Metanephros (tissue), 1 donor: Measurements from ENCODE around the gene OR10A2. TPM values are rescaled to one million over a fixed set of nuclear protein-coding genes. Genes with fewer than 3 reads are reported as not detected.

Source experiments
- total RNA-seq: library from RNA; depleted of rRNA; stranded (reverse); fragments of >200 nt; gene quantifications from one replicate; pipeline ENCODE4 v1.2.3, GENCODE V29; 2014

OR10A2 gene
- total RNA-seq: not detected

DNA sequence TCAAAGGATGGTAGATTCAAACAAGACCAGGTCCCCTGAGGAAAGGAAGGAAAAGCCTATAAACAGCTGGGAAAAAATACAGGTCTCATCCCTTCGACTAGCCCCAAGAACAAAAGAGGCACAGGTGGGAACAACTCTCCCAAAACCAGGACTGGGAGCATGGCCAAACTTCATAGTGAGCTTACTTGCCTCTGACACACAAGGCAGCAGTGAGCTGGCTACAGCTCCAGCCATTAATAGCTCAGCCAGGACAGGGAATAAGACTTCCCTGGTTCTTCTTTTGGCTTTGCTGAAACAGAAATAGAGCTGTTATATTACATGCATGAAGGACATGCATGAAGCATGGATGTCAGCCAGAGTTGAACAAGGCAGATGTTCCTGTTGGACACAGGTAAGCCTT lies at the start of gene OR10A2:
Gene OR10A2 (plus strand): TSS at position 97 of the 400 bp plus-strand sequence. CDS start 6,698 bp downstream, outside the sequence.

GRCh38 chr11:6845383-6845782 lies 17.5 kb upstream of the OR10A2 start, which contains the start of gene OR10A5:
Gene OR10A5, plus strand, starts transcription at chr11:6845683. Its CDS starts 0 bp downstream, at chr11:6845683.

GRCh38 chr11:6876325-6876724 lies 13.5 kb downstream of the OR10A2 start, which contains the start of gene OR10A4:
Gene OR10A4, plus strand, starts transcription at chr11:6876625. Its CDS starts 23 bp downstream, at chr11:6876648.

DNA sequence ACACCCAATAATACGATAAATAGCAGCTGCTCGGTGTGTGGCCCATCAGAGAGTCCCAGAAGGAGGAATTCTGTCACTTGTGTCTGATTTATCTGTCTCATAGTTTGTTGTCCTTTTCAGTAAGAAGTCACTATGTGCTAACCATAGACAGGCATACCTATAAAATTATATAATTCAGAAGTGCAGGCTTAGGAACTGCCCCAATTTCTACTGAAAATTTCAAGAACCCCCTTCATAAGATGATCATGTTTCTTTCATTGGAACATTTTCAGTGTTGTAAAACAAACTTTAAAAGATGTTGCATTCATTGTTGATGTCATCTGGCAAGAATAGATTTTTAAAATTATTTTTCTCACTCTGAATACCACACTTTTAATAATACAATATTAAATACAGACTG lies 29.5 kb downstream of the OR10A2 start, which contains the start of gene OR2D2:
Gene OR2D2 (minus strand): TSS at position 101 of the 400 bp plus-strand sequence. CDS start 0 bp downstream, at position 101.

DNA sequence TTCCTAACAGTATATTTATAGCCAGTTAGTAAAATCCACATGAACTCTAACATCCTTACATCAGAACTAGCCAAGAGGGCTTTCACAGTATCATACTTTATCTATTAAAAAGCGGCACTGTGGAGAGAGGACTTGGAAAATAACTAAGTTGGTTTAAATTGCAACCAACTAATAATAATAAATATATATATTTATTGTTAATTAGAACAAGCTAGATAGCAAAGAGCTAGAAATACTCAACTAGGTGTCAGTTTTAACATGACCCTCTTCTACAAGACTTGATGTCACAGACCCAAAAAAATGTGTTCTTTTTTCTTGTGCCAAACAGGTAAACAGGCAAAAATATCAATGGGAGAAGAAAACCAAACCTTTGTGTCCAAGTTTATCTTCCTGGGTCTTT lies 57.8 kb downstream of the OR10A2 start, which contains the start of gene OR2D3:
Gene OR2D3 (plus strand): TSS at position 301 of the 400 bp plus-strand sequence. CDS start 0 bp downstream, at position 301.

Other genes with a start within 250 kb of the OR10A2 start
- gene TPP1, start 243.6 kb upstream of the OR10A2 start, total RNA-seq: 113 TPM
- 73.7 TPM for gene DCHS1, start 207.2 kb upstream of the OR10A2 start, total RNA-seq
- gene MRPL17, start 179.7 kb upstream of the OR10A2 start, total RNA-seq: 40.5 TPM
- gene OR2AG2, start 91.1 kb upstream of the OR10A2 start, total RNA-seq: 0.18 TPM
- not detected for gene OR2AG1, start 80.0 kb upstream of the OR10A2 start, total RNA-seq
- 0.41 TPM for gene OR6A2, start 63.4 kb upstream of the OR10A2 start, total RNA-seq
- not detected for gene OR10A5, start 17.4 kb upstream of the OR10A2 start, total RNA-seq
- not detected for gene OR10A4, start 13.6 kb downstream of the OR10A2 start, total RNA-seq
- gene OR2D2, start 29.4 kb downstream of the OR10A2 start, total RNA-seq: 0.70 TPM
- gene OR2D3, start 57.9 kb downstream of the OR10A2 start, total RNA-seq: not detected
- 2.2 TPM for gene ZNF215, start 63.4 kb downstream of the OR10A2 start, total RNA-seq
- gene ZNF214, start 157.3 kb downstream of the OR10A2 start, total RNA-seq: 7.0 TPM
- 0.99 TPM for gene NLRP14, start 157.4 kb downstream of the OR10A2 start, total RNA-seq
- gene RBMXL2, start 225.9 kb downstream of the OR10A2 start, total RNA-seq: 0.64 TPM